ENCODE measurements around the gene BBS2.

Gene BBS2

GRCh38 chr16:56519459-56520250 lies at the start of gene BBS2:
BBS2 (minus strand) TSS chr16:56520024; CDS start chr16:56519862, 162 bp downstream.
- DNase-seq = peak; percentile 96

DNA sequence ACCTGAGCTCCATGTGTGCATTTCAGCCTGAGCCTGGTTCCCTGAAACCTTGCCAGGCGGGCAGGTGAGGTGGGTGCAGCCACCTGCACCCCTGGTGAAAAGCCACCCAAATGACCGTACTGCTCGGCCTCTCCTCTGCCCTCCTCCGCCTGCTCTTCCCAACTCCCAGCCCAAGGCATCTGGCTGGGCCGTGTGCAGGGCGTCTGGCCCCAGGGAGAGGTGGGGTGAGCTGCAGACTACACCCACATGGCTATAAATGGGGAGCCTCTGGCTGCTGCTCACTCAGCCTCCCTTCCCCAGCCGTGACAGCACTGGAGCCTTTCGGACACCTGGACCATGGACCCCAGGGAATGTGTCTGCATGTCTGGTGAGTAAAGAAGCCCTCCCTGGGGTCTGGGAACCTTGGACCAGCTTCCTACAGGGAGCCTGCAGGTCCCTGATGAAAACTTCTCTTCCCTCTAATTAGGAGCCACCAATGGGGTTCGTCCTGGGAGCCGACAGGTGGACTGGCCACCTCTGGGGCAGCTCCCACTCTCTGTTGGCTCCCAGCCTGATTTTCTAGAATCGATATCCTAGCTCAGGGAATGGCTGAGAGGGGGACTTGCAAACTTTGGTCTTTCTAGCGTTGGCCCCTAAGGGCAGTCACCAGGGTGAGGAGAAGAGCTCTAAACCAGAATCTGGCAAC lies 45.1 kb upstream of the BBS2 start, which contains the start of gene MT4:
MT4 (plus strand) TSS at position 281 of the 685 bp plus-strand sequence; CDS start at position 337, 56 bp downstream.
- DNase-seq = no peak

GRCh38 chr16:56561126-56561525 lies 41.3 kb upstream of the BBS2 start:
- no peak for DNase-seq

DNA sequence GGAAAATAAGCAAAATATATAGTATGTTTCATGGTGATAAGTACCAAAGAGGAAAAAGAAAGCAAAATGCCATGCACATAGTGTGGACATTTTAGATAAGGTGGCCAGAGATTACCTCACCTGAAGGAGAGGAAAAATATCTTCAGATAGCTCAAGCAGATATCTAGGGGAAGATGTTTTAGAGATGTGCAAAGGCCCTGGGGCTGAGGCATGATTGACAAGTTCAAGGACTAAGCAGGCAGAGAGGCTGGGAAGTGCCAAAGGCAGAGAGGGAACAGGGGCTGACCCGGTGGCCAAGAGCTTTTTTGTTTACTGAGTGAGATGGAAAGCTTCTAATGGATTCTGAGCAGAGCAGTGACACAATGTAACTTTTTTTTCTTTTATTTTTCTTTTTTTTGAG lies 40.6 kb upstream of the BBS2 start:
- DNase-seq = no peak

- no peak for DNase-seq
These were observed 39.3 kb upstream of the BBS2 start for GRCh38 chr16:56559109-56559508.

GRCh38 chr16:56558024-56558747 lies 38.4 kb upstream of the BBS2 start:
- DNase-seq = no peak

DNA sequence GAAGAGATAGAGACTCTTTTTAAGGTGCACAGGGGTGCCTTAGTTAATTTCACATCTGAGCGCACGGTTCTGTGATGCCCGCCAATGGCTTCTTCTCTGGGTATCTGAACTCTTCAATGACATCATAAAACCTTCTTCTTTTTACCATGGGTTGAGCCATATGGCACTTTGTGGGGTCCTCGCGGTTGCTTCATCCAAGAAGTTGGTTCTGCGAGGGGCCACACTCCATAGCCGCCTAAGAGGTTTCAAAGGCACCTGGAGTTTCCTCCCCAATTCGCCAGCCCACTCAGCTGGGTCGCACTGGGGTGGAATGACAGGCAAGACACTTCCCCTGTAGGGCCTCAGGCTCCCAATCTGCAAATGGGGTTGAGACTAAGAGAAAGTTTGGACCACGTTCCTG lies 34.6 kb upstream of the BBS2 start:
- no peak for DNase-seq

- no peak for DNase-seq
These were observed 32.2 kb upstream of the BBS2 start for GRCh38 chr16:56551796-56552738.

GRCh38 chr16:56549744-56550385 lies 30.0 kb upstream of the BBS2 start:
- no peak for DNase-seq

GRCh38 chr16:56549161-56549560 lies 29.3 kb upstream of the BBS2 start:
- DNase-seq = no peak

- DNase-seq = no peak
These were observed 28.2 kb upstream of the BBS2 start for GRCh38 chr16:56547949-56548567.

DNA sequence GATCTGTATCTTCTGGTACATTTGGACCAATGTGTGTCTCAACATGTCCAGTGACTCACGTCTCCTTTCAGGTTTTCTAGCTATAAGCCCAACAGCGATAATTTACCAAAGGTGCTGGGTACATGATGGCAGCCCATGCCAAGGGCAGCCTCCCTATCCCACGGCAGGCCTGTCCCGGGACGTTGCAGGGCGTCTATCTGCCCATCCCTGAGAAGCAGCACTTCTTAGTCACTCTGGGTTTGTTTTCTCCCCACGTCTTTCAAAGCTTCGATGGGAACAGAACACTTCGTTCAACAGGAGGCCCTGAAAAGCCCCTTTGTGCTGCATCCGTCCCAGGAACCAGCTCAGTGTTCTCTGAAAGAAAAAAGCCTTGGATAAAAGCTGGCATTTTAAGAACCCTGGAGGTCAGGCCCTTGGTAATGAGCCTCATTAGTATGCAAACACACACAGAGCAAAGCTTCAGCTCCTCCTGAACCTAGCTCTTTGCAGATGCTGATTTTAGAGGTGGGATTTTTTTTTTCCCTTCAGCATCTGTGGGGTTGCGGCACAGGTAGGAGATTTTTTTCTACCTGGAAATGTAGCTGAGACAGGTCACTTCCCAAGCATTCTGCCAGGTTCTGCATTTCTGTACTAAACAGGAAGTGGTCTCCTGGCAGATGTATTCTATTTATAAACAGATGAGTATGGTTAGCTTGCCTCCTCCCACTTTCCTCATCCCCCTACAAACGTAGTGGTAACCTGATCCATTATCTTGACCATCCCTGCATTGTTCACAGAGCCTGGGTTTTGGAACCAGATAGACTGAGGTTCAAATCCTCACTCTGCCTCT lies 27.5 kb upstream of the BBS2 start:
- DNase-seq = no peak

DNA sequence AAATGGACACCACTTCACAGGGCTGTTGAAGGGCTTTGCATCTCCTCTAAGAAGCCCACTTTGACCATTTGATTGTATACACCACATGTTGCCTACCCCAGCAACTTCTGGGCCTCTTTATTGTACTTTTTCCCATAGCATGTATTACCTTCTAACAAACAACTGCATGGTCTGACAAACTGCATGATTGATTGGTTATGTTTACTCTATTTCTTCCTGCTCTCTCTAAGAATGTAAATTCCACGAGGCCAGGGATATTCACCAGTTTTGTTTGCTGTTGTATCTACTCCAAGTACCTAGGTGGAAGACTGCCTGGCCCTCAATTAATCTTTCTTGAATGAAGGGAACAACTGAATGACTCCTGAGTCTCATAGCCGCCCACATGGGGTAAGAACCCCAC lies 22.2 kb upstream of the BBS2 start:
- DNase-seq = no peak

GRCh38 chr16:56539656-56540055 lies 19.8 kb upstream of the BBS2 start:
- DNase-seq = no peak

DNA sequence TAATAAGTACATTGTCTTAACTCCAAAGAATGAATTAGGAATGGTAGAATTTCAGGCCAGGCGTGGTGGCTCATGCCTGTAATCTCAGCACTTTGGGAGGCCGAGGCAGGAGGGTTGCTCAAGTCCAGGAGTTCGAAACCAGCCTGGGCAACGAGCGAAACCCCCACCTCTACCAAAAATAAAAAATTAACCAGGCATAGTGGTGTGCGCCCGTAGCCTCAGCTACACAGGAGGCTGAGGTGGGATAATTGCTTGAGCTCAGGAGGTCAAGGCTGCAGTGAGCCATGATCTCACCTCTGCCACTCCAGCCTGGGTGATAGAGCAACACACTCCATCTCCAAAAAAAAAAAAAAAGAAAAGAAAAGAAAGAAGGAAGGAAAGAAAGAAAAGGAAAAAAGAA lies 18.5 kb upstream of the BBS2 start:
- no peak for DNase-seq

DNA sequence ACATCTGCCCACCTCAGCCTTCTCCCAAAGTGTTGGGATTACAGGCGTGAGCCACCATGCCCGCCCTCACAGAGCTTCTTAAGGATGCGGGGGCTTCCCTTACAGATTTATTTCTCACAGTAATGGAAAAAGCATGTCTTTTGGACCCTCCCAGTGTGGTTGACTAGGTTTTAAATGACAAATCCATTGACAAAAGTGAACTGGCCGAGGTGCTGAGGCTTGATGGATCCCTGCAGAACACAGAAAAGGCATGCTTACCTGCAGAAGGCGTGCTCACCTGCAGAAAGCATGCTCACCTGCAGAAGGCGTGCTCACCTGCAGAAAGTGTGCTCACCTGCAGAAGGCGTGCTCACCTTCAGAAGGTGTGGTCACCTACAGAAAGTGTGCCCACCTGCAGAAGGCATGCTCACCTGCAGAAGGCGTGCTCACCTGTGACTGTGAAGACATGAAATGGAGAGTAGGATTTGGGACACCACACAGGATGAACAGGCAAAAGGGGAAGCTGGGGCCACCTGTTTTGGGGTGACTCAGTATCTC lies 15.1 kb upstream of the BBS2 start:
- no peak for DNase-seq

DNA sequence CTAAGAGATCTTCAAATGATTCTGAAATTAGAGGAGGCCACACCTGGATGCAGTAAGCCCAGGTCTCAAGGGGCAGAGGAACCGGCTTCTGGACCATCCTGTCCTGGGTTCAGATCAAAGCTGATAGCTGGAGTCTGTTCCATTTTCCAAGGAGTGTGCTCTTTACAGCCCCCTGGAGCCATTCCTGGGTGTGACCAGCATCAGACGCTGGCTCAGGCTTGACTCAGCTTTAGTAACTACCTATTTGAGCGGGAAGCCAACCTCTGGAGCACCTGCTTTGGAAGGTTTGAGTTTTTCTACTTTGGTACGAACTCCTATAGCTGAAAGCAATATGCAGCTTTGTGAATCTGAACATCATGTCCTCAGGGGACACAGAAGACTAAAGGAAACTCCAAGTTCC lies 12.9 kb upstream of the BBS2 start:
- DNase-seq = no peak

GRCh38 chr16:56530872-56531271 lies 11.0 kb upstream of the BBS2 start:
- DNase-seq = no peak

- DNase-seq = no peak
These were observed 5.4 kb upstream of the BBS2 start for GRCh38 chr16:56525236-56525635.

- DNase-seq = no peak
These were observed 390 bp upstream of the BBS2 start for GRCh38 chr16:56520251-56520577.
